ENCODE results near the gene ZNF318. TPM values are rescaled to one million over a fixed set of nuclear protein-coding genes. Genes with fewer than 3 reads are reported as not detected.
"Not testable (repeated sequence)": the region's sequence is repeated elsewhere in the genome, so short reads cannot be mapped to it uniquely, and the experiment has no call there.

Gene ZNF318, protein sequence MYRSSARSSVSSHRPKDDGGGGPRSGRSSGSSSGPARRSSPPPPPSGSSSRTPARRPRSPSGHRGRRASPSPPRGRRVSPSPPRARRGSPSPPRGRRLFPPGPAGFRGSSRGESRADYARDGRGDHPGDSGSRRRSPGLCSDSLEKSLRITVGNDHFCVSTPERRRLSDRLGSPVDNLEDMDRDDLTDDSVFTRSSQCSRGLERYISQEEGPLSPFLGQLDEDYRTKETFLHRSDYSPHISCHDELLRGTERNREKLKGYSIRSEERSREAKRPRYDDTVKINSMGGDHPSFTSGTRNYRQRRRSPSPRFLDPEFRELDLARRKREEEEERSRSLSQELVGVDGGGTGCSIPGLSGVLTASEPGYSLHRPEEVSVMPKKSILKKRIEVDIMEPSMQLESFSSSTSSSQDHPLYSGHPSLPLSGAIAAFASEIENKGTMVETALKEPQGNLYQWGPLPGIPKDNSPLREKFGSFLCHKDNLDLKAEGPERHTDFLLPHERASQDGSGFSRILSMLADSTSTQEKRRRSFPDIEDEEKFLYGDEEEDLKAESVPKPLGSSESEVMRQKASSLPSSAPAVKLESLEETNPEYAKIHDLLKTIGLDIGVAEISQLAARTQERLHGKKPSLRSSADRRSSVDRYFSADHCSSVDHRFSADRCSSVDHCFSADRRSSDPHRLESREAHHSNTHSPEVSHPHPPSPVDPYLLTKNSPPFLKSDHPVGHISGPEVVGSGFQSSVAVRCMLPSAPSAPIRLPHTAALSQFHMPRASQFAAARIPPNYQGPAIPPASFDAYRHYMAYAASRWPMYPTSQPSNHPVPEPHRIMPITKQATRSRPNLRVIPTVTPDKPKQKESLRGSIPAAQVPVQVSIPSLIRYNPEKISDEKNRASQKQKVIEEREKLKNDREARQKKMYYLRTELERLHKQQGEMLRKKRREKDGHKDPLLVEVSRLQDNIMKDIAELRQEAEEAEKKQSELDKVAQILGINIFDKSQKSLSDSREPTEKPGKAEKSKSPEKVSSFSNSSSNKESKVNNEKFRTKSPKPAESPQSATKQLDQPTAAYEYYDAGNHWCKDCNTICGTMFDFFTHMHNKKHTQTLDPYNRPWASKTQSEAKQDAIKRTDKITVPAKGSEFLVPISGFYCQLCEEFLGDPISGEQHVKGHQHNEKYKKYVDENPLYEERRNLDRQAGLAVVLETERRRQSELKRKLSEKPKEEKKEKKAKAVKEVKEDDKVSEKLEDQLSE (N-terminal part only)
- 13.8 TPM for polyA plus RNA-seq (2012; ENCODE audit: insufficient read depth, insufficient read length, low read depth)

- Histone ChIP-seq H3K36me3 (peaks cover 2% of the 10 kb centered on the region; the same call in 1 of the 2 replicates), H3K9me3 (no peaks in the 10 kb centered on the region), H3K27me3 (no peaks in the 10 kb centered on the region), H3K4me3 (ENCODE audit: low read depth, low read length) (peak within 1 kb of the TSS; percentile 68), H3K4me1 (peaks cover 3% of the 10 kb centered on the region)
- TF ChIP-seq, protein P1, sequence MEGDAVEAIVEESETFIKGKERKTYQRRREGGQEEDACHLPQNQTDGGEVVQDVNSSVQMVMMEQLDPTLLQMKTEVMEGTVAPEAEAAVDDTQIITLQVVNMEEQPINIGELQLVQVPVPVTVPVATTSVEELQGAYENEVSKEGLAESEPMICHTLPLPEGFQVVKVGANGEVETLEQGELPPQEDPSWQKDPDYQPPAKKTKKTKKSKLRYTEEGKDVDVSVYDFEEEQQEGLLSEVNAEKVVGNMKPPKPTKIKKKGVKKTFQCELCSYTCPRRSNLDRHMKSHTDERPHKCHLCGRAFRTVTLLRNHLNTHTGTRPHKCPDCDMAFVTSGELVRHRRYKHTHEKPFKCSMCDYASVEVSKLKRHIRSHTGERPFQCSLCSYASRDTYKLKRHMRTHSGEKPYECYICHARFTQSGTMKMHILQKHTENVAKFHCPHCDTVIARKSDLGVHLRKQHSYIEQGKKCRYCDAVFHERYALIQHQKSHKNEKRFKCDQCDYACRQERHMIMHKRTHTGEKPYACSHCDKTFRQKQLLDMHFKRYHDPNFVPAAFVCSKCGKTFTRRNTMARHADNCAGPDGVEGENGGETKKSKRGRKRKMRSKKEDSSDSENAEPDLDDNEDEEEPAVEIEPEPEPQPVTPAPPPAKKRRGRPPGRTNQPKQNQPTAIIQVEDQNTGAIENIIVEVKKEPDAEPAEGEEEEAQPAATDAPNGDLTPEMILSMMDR (IDR thresholded peaks at IDR 0.05; ENCODE audit: low read depth, low read length), result no peak
- DNase-seq, result peak; percentile 97
Measured at GRCh38 chr6:43369174-43370002, at the start of gene ZNF318. Gene ZNF318 (minus strand): TSS chr6:43369647. CDS start chr6:43369365, 282 bp downstream.

DNA sequence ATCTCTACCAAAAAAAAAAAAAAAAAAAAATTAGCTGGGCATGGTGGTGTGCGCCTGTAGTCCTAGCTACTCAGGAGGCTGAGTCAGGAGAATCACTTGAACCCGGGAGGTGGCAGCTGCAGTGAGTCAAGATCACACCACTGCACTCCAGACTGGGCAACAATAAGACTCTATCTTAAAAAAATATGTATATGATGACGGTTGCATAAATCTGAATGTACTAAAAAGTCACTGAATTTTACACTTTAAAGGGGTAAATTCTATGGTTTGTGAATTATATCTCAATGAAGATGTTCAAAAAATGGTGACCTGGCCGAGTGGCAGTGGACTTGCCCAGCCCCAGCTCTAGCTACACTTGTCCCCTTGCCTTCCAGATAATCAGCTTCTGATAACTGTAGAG is 47.5 kb upstream of the ZNF318 start:
- H3K27me3 ChIP-seq, result 0 out of 2 replicates have a peak, but pooled peaks cover 2% of the 10 kb centered on the region
- no peak for DNase-seq
- H3K9me3 ChIP-seq, result no peaks in the 10 kb centered on the region
- H3K4me3 ChIP-seq (ENCODE audit: low read depth, low read length), result no peak overlapping the region
- no peaks in the 10 kb centered on the region for H3K36me3 ChIP-seq
- TF ChIP-seq, protein P1 (IDR thresholded peaks at IDR 0.05; ENCODE audit: low read depth, low read length), result no peak
- H3K4me1 ChIP-seq, result no peaks in the 10 kb centered on the region

- not testable (repeated sequence) for H3K4me3 ChIP-seq (ENCODE audit: low read depth, low read length); H3K4me1 ChIP-seq
Measured at GRCh38 chr6:43415275-43415674, 45.8 kb upstream of the ZNF318 start.

GRCh38 chr6:43413002-43413401 is 43.6 kb upstream of the ZNF318 start:
- H3K27me3 ChIP-seq, result no peaks in the 10 kb centered on the region
- H3K4me1 ChIP-seq, result no peaks in the 10 kb centered on the region
- H3K9me3 ChIP-seq, result no peaks in the 10 kb centered on the region
- H3K4me3 ChIP-seq (ENCODE audit: low read depth, low read length), result no peak overlapping the region
- DNase-seq, result no peak
- TF ChIP-seq, protein P1 (IDR thresholded peaks at IDR 0.05; ENCODE audit: low read depth, low read length), result no peak
- H3K36me3 ChIP-seq, result no peaks in the 10 kb centered on the region

More at GRCh38 chr6:43415275-43415674, 45.8 kb upstream of the ZNF318 start:
- not testable (repeated sequence) for DNase-seq, H3K9me3 ChIP-seq, H3K27me3 ChIP-seq, H3K36me3 ChIP-seq

DNA sequence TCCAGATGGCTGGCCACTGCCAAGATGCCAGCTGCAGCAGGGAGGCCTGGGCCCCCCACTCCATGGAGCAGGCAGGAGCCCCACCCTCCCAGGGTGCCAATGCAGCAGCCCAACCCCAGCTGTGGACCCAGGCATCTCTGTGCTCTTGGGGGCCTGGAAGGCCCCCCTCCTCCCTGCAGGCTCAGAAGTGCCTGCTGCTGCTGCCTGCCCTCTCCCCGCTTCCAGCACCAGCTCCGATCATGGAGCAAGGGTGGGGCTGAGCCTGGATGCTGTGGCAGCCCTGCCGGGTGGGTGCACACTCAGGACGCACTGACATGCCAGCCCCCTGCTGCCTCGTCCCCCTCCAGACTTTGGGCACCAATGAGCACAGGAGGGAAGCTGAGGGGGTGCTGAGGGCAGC is 43.1 kb upstream of the ZNF318 start:
- no peaks in the 10 kb centered on the region for H3K4me1 ChIP-seq
- no peak for DNase-seq
- no peaks in the 10 kb centered on the region for H3K9me3 ChIP-seq
- no peak overlapping the region for H3K4me3 ChIP-seq (ENCODE audit: low read depth, low read length)
- TF ChIP-seq, protein P1 (IDR thresholded peaks at IDR 0.05; ENCODE audit: low read depth, low read length), result no peak
- H3K36me3 ChIP-seq, result no peaks in the 10 kb centered on the region
- H3K27me3 ChIP-seq, result no peaks in the 10 kb centered on the region

GRCh38 chr6:43410776-43411175 is 41.3 kb upstream of the ZNF318 start:
- H3K4me3 ChIP-seq (ENCODE audit: low read depth, low read length); DNase-seq; H3K4me1 ChIP-seq; H3K36me3 ChIP-seq; H3K27me3 ChIP-seq; H3K9me3 ChIP-seq: not testable (repeated sequence)

Measured in BE2C (cell line).